ENCODE results near the gene CCL19.

DNA sequence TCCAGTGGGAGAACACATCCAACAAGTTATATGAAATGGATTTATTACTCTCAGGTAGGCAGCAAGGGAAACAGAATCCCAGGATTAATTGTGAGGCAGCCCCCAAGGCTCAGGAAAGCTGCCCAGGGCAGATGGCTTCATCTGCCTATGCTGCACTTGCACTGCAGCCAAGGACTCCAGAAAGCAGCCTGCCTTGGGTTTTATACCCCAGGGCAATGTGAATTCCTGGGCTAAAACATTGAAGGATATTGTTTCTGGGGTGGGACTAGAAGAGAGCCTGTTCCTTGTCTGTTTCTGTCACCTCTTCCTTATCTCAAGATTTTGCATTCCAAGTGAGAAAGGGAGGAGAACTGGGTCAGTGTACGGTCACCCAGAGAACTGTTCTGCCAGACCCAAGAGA is 19.8 kb downstream of the CCL19 start:
- TF ChIP-seq, protein P1, sequence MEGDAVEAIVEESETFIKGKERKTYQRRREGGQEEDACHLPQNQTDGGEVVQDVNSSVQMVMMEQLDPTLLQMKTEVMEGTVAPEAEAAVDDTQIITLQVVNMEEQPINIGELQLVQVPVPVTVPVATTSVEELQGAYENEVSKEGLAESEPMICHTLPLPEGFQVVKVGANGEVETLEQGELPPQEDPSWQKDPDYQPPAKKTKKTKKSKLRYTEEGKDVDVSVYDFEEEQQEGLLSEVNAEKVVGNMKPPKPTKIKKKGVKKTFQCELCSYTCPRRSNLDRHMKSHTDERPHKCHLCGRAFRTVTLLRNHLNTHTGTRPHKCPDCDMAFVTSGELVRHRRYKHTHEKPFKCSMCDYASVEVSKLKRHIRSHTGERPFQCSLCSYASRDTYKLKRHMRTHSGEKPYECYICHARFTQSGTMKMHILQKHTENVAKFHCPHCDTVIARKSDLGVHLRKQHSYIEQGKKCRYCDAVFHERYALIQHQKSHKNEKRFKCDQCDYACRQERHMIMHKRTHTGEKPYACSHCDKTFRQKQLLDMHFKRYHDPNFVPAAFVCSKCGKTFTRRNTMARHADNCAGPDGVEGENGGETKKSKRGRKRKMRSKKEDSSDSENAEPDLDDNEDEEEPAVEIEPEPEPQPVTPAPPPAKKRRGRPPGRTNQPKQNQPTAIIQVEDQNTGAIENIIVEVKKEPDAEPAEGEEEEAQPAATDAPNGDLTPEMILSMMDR (conservative IDR thresholded peaks at IDR 0.05) = no peak
- no peak for TF ChIP-seq ZFX (IDR thresholded peaks at IDR 0.05)
